Measurements from ENCODE around the gene RAD9A. TPM values are rescaled to one million over a fixed set of nuclear protein-coding genes. Genes with fewer than 3 reads are reported as not detected.

Gene RAD9A
- total RNA-seq, 1 donor from 2014 or later: 23.8 TPM

- DNase-seq (ENCODE audit: low spot score) (no peak), ATAC-seq (no peak)
- intact Hi-C loops (cut with DNase I): loop anchor here (5.0 kb wide), 1 partner anchor 640 kb away; no protein-coding TSS in a partner anchor
These were observed 19.3 kb upstream of the RAD9A start for GRCh38 chr11:67372321-67372992.

GRCh38 chr11:67372993-67373647 lies 18.7 kb upstream of the RAD9A start, which contains the start of gene CLCF1:
Gene CLCF1 (minus strand): TSS chr11:67373598. CDS start chr11:67373539, 59 bp downstream.
- ATAC-seq (peak; percentile 57), DNase-seq (ENCODE audit: low spot score) (peak; percentile 88)
- intact Hi-C loops (cut with DNase I): loop anchor here (5.0 kb wide), 1 partner anchor 641 kb away; no protein-coding TSS in a partner anchor

GRCh38 chr11:67373648-67374570 lies 17.9 kb upstream of the RAD9A start:
- peak; percentile 64 for ATAC-seq
- intact Hi-C loops (cut with DNase I): loop anchor here (5.0 kb wide), 1 partner anchor 642 kb away; no protein-coding TSS in a partner anchor

GRCh38 chr11:67374571-67375281 lies 17.1 kb upstream of the RAD9A start:
- DNase-seq (ENCODE audit: low spot score) (no peak), ATAC-seq (no peak)
- intact Hi-C loops (cut with DNase I): loop anchor here (5.0 kb wide), 1 partner anchor 642 kb away; no protein-coding TSS in a partner anchor

More at GRCh38 chr11:67373648-67374570, 17.9 kb upstream of the RAD9A start:
- DNase-seq (ENCODE audit: low spot score): peak; percentile 84

GRCh38 chr11:67375320-67376055 lies 16.3 kb upstream of the RAD9A start:
- no peak for DNase-seq (ENCODE audit: low spot score)
- intact Hi-C loops (cut with DNase I): no loop called here
- no peak for ATAC-seq

- intact Hi-C loops (cut with DNase I): no loop called here
- DNase-seq (ENCODE audit: low spot score) (no peak), ATAC-seq (no peak)
These were observed 15.5 kb upstream of the RAD9A start for GRCh38 chr11:67376063-67376820.

GRCh38 chr11:67376873-67377808 lies 14.6 kb upstream of the RAD9A start:
- ATAC-seq: no peak
- intact Hi-C loops (cut with DNase I): no loop called here
- no peak for DNase-seq (ENCODE audit: low spot score)

- DNase-seq (ENCODE audit: low spot score) (no peak), ATAC-seq (no peak)
- intact Hi-C loops (cut with DNase I): no loop called here
These were observed 13.2 kb upstream of the RAD9A start for GRCh38 chr11:67378544-67378943.

GRCh38 chr11:67379061-67380058 lies 12.4 kb upstream of the RAD9A start:
- DNase-seq (ENCODE audit: low spot score): no peak
- intact Hi-C loops (cut with DNase I): no loop called here
- peak; percentile 16 for ATAC-seq

- intact Hi-C loops (cut with DNase I): no loop called here
- ATAC-seq (no peak), DNase-seq (ENCODE audit: low spot score) (peak; percentile 71)
These were observed 10.4 kb upstream of the RAD9A start for GRCh38 chr11:67381244-67381972.

- DNase-seq (ENCODE audit: low spot score) (peak; percentile 91), ATAC-seq (peak; percentile 85)
- intact Hi-C loops (cut with DNase I): loop anchor here (2.0 kb wide), 1 partner anchor 28 kb away; no protein-coding TSS in a partner anchor
These were observed 9.3 kb upstream of the RAD9A start for GRCh38 chr11:67382276-67383136.

- no peak for ATAC-seq
- intact Hi-C loops (cut with DNase I): no loop called here
These were observed 6.9 kb upstream of the RAD9A start for GRCh38 chr11:67384851-67385366.

GRCh38 chr11:67387069-67387468 lies 4.7 kb upstream of the RAD9A start:
- intact Hi-C loops (cut with DNase I): no loop called here
- ATAC-seq: no peak
- DNase-seq (ENCODE audit: low spot score): no peak

More at GRCh38 chr11:67384851-67385366, 6.9 kb upstream of the RAD9A start:
- DNase-seq (ENCODE audit: low spot score): no peak

Data from sciatic nerve (tissue), 2 donors.